HEK293 (cell line): ENCODE measurements around the gene DOCK4.

ENCODE experiments used
- CTCF ChIA-PET: fragments of 350-600 bp; formaldehyde crosslinking; extraction: SDS; loops from one replicate; lab custom pipeline; 2021; ENCODE audit warnings: antibody characterized with exemption; lab: Yijun Ruan, JAX
- POLR2A ChIA-PET: fragments of 300-600 bp; formaldehyde crosslinking; extraction: SDS; loops from one replicate; lab custom pipeline; 2020; ENCODE audit warnings: antibody characterized with exemption, inconsistent platforms; lab: Yijun Ruan, JAX
- H3K27ac ChIP-seq: fragments of 200-500 bp; sonication (Bioruptor generic); 2 replicates; pipeline ENCODE4 v1.5.1; 2014; ENCODE audit warnings: low read depth, low read length, control low read depth, inconsistent platforms; ENCODE audit errors: extremely low read depth
- H3K36me3 ChIP-seq, 2 experiments: fragments of 200-500 bp in 1 of 2; sonication (Bioruptor generic) in 1 of 2; 1 replicate in 1 of 2; 2 replicates in 1 of 2; pipeline ENCODE4 v1.5.1; 2014 to 2017; ENCODE audit warnings: inconsistent platforms in 2 of 2, low read length in 2 of 2; ENCODE audit not compliant: control insufficient read depth in 2 of 2, insufficient read depth in 1 of 2
- H3K4me1 ChIP-seq: fragments of 200-500 bp; sonication (Bioruptor generic); 2 replicates; pipeline ENCODE4 v1.5.1; 2014; ENCODE audit warnings: mild to moderate bottlenecking, low read length, inconsistent platforms; ENCODE audit not compliant: control insufficient read depth, insufficient read depth
- H3K4me3 ChIP-seq: 2 replicates; pipeline ENCODE4 v1.5.1; 2011; ENCODE audit warnings: low read depth, mild to moderate bottlenecking, control low read depth, low read length, moderate library complexity
- H3K9me3 ChIP-seq: fragments of 200-500 bp; sonication (Bioruptor generic); 2 replicates; pipeline ENCODE4 v1.5.1; 2014; ENCODE audit warnings: low read depth, low read length, inconsistent platforms; ENCODE audit not compliant: control insufficient read depth, insufficient read depth
- GLIS1 ChIP-seq: fragments of 450-650 bp; formaldehyde crosslinking; IDR thresholded peaks from 2 replicates; pipeline ENCODE4 v1.5.1; 2016; ENCODE audit warnings: missing biosample characterization, missing genetic modification characterization
- KLF1 ChIP-seq: fragments of 450-650 bp; formaldehyde crosslinking; IDR thresholded peaks from 2 replicates; pipeline ENCODE4 v1.5.1; 2016; ENCODE audit warnings: missing biosample characterization, missing genetic modification characterization
- KLF9 ChIP-seq: fragments of 450-650 bp; formaldehyde crosslinking; IDR thresholded peaks from 2 replicates; pipeline ENCODE4 v1.5.1; 2016; ENCODE audit warnings: missing biosample characterization, missing genetic modification characterization, low read depth
- OVOL3 ChIP-seq: fragments of 450-650 bp; formaldehyde crosslinking; IDR thresholded peaks from 2 replicates; pipeline ENCODE4 v1.5.1; 2016; ENCODE audit warnings: missing biosample characterization, missing genetic modification characterization
- ZBTB20 ChIP-seq: fragments of 450-650 bp; formaldehyde crosslinking; IDR thresholded peaks from 2 replicates; pipeline ENCODE4 v1.5.1; 2016; ENCODE audit warnings: missing biosample characterization, missing genetic modification characterization
- ZBTB8A ChIP-seq: fragments of 450-650 bp; formaldehyde crosslinking; IDR thresholded peaks from 2 replicates; pipeline ENCODE4 v1.5.1; 2016; ENCODE audit warnings: missing biosample characterization, missing genetic modification characterization
- ZFHX2 ChIP-seq: fragments of 450-650 bp; formaldehyde crosslinking; conservative IDR thresholded peaks from 2 replicates; pipeline ENCODE4 v1.5.1; 2016; ENCODE audit warnings: missing biosample characterization, missing genetic modification characterization
- ZIC2 ChIP-seq: fragments of 450-650 bp; formaldehyde crosslinking; IDR thresholded peaks from 2 replicates; pipeline ENCODE4 v1.5.1; 2016; ENCODE audit warnings: missing biosample characterization, missing genetic modification characterization
- ZNF114 ChIP-seq: fragments of 450-650 bp; formaldehyde crosslinking; IDR thresholded peaks from 2 replicates; pipeline ENCODE4 v1.5.0; 2017; ENCODE audit warnings: missing biosample characterization, missing genetic modification characterization
- ZNF366 ChIP-seq: fragments of 450-650 bp; formaldehyde crosslinking; conservative IDR thresholded peaks from 2 replicates; pipeline ENCODE4 v1.5.1; 2016; ENCODE audit warnings: missing biosample characterization, missing genetic modification characterization
- ZNF433 ChIP-seq: fragments of 450-650 bp; formaldehyde crosslinking; IDR thresholded peaks from 2 replicates; pipeline ENCODE4 v1.5.1; 2016; ENCODE audit warnings: missing biosample characterization, missing genetic modification characterization, low read depth
- ZNF510 ChIP-seq: fragments of 450-650 bp; formaldehyde crosslinking; IDR thresholded peaks from 2 replicates; pipeline ENCODE4 v1.5.1; 2018; ENCODE audit warnings: mild to moderate bottlenecking, missing genetic modification characterization, missing biosample characterization; ENCODE audit not compliant: insufficient replicate concordance
- ZNF621 ChIP-seq: fragments of 450-650 bp; formaldehyde crosslinking; IDR thresholded peaks from 2 replicates; pipeline ENCODE4 v1.5.1; 2017; ENCODE audit warnings: missing biosample characterization, missing genetic modification characterization
- ZNF626 ChIP-seq: fragments of 450-650 bp; sonication (Bioruptor Pico); formaldehyde crosslinking; IDR thresholded peaks from 2 replicates; pipeline ENCODE4 v1.5.1; 2018; ENCODE audit warnings: missing biosample characterization, missing genetic modification characterization, inconsistent platforms
- ZSCAN30 ChIP-seq: fragments of 450-650 bp; IDR thresholded peaks from 2 replicates; pipeline ENCODE4 v1.5.1; 2018; ENCODE audit warnings: missing biosample characterization, mild to moderate bottlenecking, missing genetic modification characterization, moderate library complexity
- TF ChIP-seq, protein P1 (sequence below): fragments of 450-650 bp; formaldehyde crosslinking; IDR thresholded peaks from 2 replicates; pipeline ENCODE4 v1.5.1; 2016; ENCODE audit warnings: missing biosample characterization, missing genetic modification characterization, borderline replicate concordance
- TF ChIP-seq, protein P2 (sequence below): fragments of 450-650 bp; formaldehyde crosslinking; IDR thresholded peaks from 2 replicates; pipeline ENCODE4 v1.5.1; 2016; ENCODE audit warnings: missing biosample characterization, missing genetic modification characterization, borderline replicate concordance
- TF ChIP-seq, protein P3 (sequence below): fragments of 450-650 bp; formaldehyde crosslinking; IDR thresholded peaks from 2 replicates; pipeline ENCODE4 v1.5.1; 2016; ENCODE audit warnings: missing biosample characterization, missing genetic modification characterization

Gene DOCK4

DNA sequence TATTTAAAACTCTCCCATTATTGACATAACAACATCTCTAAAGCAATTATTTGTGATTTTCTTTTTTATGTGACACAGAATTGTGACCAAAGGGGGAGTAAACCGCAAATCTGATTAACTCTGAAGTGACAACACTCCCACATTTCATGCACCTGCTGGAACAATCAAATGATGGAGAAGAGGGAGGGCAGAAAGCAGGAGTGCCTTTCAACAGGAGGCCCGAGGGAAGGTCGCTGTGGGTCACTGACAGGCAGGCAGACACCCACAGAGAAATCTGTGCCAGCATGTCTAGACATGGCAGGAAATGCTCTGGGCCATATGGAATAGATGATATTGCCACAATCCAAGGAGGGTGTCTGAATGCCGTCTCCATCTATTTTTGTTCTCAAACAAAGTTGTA lies 247.3 kb downstream of the DOCK4 start (continued):
- TF ChIP-seq, protein P1, sequence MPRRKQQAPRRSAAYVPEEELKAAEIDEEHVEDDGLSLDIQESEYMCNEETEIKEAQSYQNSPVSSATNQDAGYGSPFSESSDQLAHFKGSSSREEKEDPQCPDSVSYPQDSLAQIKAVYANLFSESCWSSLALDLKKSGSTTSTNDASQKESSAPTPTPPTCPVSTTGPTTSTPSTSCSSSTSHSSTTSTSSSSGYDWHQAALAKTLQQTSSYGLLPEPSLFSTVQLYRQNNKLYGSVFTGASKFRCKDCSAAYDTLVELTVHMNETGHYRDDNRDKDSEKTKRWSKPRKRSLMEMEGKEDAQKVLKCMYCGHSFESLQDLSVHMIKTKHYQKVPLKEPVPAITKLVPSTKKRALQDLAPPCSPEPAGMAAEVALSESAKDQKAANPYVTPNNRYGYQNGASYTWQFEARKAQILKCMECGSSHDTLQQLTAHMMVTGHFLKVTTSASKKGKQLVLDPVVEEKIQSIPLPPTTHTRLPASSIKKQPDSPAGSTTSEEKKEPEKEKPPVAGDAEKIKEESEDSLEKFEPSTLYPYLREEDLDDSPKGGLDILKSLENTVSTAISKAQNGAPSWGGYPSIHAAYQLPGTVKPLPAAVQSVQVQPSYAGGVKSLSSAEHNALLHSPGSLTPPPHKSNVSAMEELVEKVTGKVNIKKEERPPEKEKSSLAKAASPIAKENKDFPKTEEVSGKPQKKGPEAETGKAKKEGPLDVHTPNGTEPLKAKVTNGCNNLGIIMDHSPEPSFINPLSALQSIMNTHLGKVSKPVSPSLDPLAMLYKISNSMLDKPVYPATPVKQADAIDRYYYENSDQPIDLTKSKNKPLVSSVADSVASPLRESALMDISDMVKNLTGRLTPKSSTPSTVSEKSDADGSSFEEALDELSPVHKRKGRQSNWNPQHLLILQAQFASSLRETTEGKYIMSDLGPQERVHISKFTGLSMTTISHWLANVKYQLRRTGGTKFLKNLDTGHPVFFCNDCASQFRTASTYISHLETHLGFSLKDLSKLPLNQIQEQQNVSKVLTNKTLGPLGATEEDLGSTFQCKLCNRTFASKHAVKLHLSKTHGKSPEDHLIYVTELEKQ (tag by site-specific recombination), result peak; percentile 26; the same call in 1 of the 2 replicates
- TF ChIP-seq ZNF114 (no peak), ZBTB20 (tag by site-specific recombination) (no peak), KLF9 (tag by site-specific recombination) (no peak), OVOL3 (tag by site-specific recombination) (no peak), ZNF510 (no peak), ZFHX2 (tag by site-specific recombination) (peak; percentile 84), ZNF433 (no peak), ZNF626 (tag by site-specific recombination) (no peak), ZNF621 (tag by site-specific recombination) (no peak), ZIC2 (tag by site-specific recombination) (peak; percentile 58)

DNA sequence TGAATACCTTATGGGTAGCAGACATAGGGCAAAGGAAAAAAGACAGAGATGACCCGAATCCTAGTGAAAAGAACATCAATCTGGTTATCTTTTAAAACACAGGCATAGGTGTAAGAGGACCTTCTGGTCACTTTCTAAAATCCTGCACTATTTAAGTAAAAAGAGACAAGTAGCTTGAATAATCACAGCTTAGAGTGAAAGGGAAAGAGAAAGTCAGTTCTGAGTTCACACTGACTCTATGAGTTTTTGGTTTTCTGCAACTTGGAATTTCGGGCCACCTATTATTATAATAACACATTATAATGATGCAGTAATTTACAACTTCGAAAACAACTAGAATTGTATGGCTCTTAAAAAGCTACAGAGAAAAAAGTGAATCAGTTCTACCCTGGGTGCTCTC lies 247.8 kb downstream of the DOCK4 start:
- Histone ChIP-seq H3K4me3 (no peak overlapping the region), H3K36me3 (no peaks in the 10 kb centered on the region), H3K27ac (no peak overlapping the region), H3K9me3 (no peaks in the 10 kb centered on the region), H3K4me1 (peaks cover 11% of the 10 kb centered on the region)
- TF ChIP-seq ZSCAN30 (tag by site-specific recombination) (no peak), ZNF366 (tag by site-specific recombination) (no peak), KLF1 (tag by site-specific recombination) (no peak), GLIS1 (tag by site-specific recombination) (no peak), ZBTB8A (no peak)
- TF ChIP-seq, protein P2, sequence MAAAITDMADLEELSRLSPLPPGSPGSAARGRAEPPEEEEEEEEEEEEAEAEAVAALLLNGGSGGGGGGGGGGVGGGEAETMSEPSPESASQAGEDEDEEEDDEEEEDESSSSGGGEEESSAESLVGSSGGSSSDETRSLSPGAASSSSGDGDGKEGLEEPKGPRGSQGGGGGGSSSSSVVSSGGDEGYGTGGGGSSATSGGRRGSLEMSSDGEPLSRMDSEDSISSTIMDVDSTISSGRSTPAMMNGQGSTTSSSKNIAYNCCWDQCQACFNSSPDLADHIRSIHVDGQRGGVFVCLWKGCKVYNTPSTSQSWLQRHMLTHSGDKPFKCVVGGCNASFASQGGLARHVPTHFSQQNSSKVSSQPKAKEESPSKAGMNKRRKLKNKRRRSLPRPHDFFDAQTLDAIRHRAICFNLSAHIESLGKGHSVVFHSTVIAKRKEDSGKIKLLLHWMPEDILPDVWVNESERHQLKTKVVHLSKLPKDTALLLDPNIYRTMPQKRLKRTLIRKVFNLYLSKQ (tag by site-specific recombination), result no peak
- TF ChIP-seq, protein P3, sequence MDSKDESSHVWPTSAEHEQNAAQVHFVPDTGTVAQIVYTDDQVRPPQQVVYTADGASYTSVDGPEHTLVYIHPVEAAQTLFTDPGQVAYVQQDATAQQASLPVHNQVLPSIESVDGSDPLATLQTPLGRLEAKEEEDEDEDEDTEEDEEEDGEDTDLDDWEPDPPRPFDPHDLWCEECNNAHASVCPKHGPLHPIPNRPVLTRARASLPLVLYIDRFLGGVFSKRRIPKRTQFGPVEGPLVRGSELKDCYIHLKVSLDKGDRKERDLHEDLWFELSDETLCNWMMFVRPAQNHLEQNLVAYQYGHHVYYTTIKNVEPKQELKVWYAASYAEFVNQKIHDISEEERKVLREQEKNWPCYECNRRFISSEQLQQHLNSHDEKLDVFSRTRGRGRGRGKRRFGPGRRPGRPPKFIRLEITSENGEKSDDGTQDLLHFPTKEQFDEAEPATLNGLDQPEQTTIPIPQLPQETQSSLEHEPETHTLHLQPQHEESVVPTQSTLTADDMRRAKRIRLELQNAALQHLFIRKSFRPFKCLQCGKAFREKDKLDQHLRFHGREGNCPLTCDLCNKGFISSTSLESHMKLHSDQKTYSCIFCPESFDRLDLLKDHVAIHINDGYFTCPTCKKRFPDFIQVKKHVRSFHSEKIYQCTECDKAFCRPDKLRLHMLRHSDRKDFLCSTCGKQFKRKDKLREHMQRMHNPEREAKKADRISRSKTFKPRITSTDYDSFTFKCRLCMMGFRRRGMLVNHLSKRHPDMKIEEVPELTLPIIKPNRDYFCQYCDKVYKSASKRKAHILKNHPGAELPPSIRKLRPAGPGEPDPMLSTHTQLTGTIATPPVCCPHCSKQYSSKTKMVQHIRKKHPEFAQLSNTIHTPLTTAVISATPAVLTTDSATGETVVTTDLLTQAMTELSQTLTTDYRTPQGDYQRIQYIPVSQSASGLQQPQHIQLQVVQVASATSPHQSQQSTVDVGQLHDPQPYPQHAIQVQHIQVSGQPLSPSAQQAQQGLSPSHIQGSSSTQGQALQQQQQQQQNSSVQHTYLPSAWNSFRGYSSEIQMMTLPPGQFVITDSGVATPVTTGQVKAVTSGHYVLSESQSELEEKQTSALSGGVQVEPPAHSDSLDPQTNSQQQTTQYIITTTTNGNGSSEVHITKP (tag by site-specific recombination), result no peak
- ChIA-PET CTCF (interaction anchor here (0.5 to 1.0 kb wide), 2 partner anchors 205 to 452 kb away, joined by 3 read pairs; no protein-coding TSS in a partner anchor), POLR2A (interaction anchor here (1.6 to 2.3 kb wide), 2 partner anchors 193 to 247 kb away, joined by 3 to 9 read pairs; partner anchors contain the start of genes DOCK4 and ZNF277)
